HFFc6 (cell line): ENCODE measurements around the gene CEP192. TPM values are rescaled to one million over a fixed set of nuclear protein-coding genes. Genes with fewer than 3 reads are reported as not detected.
"Not testable (repeated sequence)": the region's sequence is repeated elsewhere in the genome, so short reads cannot be mapped to it uniquely, and the experiment has no call there.

Experiments
- DNase-seq: peaks from one replicate; pipeline ENCODE4 v3.0.0-alpha.2; 2018
- H3K27ac Mint-ChIP-seq: 2 replicates; pipeline ENCODE4 v1.8.0; 2020; ENCODE audit warnings: mild to moderate bottlenecking, mixed read lengths
- H3K27me3 Mint-ChIP-seq: 2 replicates; pipeline ENCODE4 v1.8.0; 2021; ENCODE audit warnings: mild to moderate bottlenecking, moderate library complexity, mixed read lengths; ENCODE audit not compliant: insufficient read depth
- H3K36me3 Mint-ChIP-seq: 2 replicates; pipeline ENCODE4 v1.8.0; 2021; ENCODE audit warnings: low read depth, mixed read lengths
- H3K4me1 Mint-ChIP-seq: 2 replicates; pipeline ENCODE4 v1.8.0; 2020; ENCODE audit warnings: low read depth, mixed read lengths
- H3K4me3 Mint-ChIP-seq: 2 replicates; pipeline ENCODE4 v1.8.0; 2020; ENCODE audit warnings: mild to moderate bottlenecking, moderate library complexity, mixed read lengths
- H3K9me3 Mint-ChIP-seq: 2 replicates; pipeline ENCODE4 v1.8.0; 2020; ENCODE audit warnings: mild to moderate bottlenecking, mixed read lengths
- total RNA-seq, 6 experiments: library from RNA; stranded (reverse); fragmentation: NEBNext Ultra II Directional; extraction: Animal tissue kit (Norgen Biotek cat#: 25700); gene quantifications; 2 replicates in 1 of 6; 3 replicates in 5 of 6; pipeline ENCODE4 v1.2.3, GENCODE V29; 2021
- TF ChIP-seq, protein P1 (sequence below): fragments of 200-600 bp; sonication (generic); IDR thresholded peaks from 2 replicates; pipeline ENCODE4 v1.5.0; 2021; ENCODE audit warnings: antibody characterized with exemption, mild to moderate bottlenecking

Gene CEP192
- total RNA-seq, 6 experiments from 2014 or later, result 15.1 to 21.0 (median 18.4) TPM

DNA sequence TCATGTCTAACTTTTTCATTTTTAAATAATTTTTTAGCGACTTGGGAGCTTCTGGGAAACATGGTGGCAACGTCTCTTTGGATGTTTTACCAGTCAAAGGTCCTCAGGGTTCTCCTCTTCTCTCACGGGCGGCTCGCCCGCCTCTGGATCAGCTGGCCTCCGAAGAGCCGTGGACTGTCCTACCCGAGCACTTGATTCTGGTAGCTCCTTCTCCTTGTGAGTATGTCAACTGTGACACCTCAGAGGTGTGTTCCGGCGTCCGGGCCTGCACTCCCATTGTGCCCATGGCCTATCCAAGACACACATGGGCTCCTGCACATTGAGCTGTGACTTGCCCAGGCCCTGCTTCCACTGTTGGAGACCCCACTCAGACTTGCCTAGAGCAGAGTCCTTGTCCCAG lies 104.3 kb downstream of the CEP192 start:
- H3K36me3 Mint-ChIP-seq, result peaks cover 45% of the 10 kb centered on the region
- no peak for DNase-seq
- H3K4me3 Mint-ChIP-seq, result no peak overlapping the region
- H3K4me1 Mint-ChIP-seq, result no peaks in the 10 kb centered on the region
- no peaks in the 10 kb centered on the region for H3K27me3 Mint-ChIP-seq
- TF ChIP-seq, protein P1, sequence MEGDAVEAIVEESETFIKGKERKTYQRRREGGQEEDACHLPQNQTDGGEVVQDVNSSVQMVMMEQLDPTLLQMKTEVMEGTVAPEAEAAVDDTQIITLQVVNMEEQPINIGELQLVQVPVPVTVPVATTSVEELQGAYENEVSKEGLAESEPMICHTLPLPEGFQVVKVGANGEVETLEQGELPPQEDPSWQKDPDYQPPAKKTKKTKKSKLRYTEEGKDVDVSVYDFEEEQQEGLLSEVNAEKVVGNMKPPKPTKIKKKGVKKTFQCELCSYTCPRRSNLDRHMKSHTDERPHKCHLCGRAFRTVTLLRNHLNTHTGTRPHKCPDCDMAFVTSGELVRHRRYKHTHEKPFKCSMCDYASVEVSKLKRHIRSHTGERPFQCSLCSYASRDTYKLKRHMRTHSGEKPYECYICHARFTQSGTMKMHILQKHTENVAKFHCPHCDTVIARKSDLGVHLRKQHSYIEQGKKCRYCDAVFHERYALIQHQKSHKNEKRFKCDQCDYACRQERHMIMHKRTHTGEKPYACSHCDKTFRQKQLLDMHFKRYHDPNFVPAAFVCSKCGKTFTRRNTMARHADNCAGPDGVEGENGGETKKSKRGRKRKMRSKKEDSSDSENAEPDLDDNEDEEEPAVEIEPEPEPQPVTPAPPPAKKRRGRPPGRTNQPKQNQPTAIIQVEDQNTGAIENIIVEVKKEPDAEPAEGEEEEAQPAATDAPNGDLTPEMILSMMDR, result no peak
- H3K9me3 Mint-ChIP-seq, result no peaks in the 10 kb centered on the region
- H3K27ac Mint-ChIP-seq, result no peak overlapping the region

DNA sequence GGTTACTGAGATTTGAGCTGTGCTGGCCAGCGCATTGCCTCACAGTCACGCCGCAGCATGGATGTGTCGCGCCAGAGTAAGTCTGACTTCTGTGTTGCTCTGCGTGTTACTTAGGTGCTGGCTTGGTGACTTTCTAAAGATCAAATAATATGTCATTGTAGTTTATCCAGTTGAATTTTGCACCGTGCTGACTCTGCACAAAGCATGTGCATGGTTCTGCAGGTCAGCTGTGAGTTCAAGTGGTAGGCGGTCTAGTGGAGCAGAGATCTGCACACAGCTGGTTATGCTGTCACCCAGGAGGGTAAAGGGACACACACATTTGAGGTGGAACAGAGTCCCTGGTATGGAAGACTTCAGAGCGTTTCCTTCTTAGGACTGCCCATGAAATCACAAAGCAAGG lies 105.1 kb downstream of the CEP192 start:
- Mint-ChIP-seq H3K4me3 (no peak overlapping the region), H3K4me1 (no peaks in the 10 kb centered on the region), H3K36me3 (peaks cover 41% of the 10 kb centered on the region), H3K9me3 (no peaks in the 10 kb centered on the region), H3K27ac (no peak overlapping the region), H3K27me3 (no peaks in the 10 kb centered on the region; the same call in 1 of the 2 replicates)
- DNase-seq, result no peak
- TF ChIP-seq, protein P1, result no peak

DNA sequence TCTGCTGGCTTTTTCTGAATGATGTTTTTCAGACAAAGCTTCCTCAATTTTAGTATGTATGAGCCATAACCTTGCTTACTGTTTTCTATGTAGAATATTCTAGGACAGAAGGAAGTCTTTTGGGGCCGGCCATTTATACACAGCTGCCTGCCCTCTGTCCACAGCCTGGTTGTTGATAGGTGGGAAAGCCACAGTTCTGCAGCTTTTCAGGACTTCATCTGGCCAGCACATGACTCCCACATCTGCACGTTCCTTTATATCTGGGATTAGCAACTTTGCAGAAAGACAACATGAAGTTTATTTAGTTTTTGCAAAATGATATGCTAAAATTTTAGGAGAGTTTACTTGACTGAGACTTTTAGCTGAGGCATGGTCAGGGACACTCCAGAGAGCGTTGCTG lies 105.6 kb downstream of the CEP192 start:
- Mint-ChIP-seq H3K27me3 (no peaks in the 10 kb centered on the region; the same call in 1 of the 2 replicates), H3K4me3 (no peak overlapping the region), H3K27ac (no peak overlapping the region), H3K36me3 (peaks cover 41% of the 10 kb centered on the region), H3K9me3 (no peaks in the 10 kb centered on the region), H3K4me1 (no peaks in the 10 kb centered on the region)
- TF ChIP-seq, protein P1, result no peak
- DNase-seq, result no peak

DNA sequence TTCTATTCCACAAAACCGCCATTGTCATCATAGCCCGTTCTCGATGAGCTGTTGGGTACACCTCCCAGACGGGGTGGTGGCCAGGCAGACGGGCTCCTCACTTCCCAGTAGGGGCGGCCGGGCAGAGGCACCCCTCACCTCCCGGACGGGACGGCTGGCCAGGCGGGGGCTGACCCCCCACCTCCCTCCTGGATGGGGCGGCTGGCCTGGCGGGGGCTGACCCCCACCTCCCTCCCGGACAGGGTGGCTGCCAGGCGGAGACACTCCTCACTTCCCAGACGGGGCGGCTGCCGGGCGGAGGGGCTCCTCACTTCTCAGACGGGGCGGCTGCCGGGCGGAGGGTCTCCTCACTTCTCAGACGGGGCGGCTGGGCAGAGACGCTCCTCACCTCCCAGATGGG lies 106.9 kb downstream of the CEP192 start:
- H3K9me3 Mint-ChIP-seq, H3K4me3 Mint-ChIP-seq, H3K27ac Mint-ChIP-seq, H3K27me3 Mint-ChIP-seq, H3K4me1 Mint-ChIP-seq, DNase-seq: not testable (repeated sequence)
- peaks cover 52% of the 10 kb centered on the region for H3K36me3 Mint-ChIP-seq

DNA sequence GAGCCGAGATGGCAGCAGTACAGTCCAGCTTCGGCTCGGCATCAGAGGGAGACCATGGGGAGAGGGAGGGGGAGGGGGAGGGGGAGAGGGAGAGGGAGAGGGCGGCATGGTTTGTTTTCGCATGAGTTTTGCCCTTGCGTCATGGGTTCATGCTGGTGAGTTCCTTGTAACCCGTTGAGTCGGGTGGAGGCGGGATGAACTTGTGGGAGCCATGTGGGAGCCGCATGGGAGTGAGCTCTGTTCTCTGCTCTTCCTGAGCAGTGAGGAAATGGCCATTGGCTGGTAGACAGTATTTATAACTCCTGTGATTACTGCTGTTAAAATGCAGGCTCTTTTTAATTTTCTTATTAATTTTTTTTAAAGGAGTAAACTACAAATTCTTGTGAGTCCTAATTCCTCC lies 108.0 kb downstream of the CEP192 start:
- Mint-ChIP-seq H3K36me3 (peaks cover 48% of the 10 kb centered on the region), H3K27me3 (no peaks in the 10 kb centered on the region; the same call in 1 of the 2 replicates), H3K9me3 (no peaks in the 10 kb centered on the region), H3K4me1 (no peaks in the 10 kb centered on the region), H3K27ac (no peak overlapping the region), H3K4me3 (no peak overlapping the region)
- TF ChIP-seq, protein P1, result no peak
- no peak for DNase-seq

DNA sequence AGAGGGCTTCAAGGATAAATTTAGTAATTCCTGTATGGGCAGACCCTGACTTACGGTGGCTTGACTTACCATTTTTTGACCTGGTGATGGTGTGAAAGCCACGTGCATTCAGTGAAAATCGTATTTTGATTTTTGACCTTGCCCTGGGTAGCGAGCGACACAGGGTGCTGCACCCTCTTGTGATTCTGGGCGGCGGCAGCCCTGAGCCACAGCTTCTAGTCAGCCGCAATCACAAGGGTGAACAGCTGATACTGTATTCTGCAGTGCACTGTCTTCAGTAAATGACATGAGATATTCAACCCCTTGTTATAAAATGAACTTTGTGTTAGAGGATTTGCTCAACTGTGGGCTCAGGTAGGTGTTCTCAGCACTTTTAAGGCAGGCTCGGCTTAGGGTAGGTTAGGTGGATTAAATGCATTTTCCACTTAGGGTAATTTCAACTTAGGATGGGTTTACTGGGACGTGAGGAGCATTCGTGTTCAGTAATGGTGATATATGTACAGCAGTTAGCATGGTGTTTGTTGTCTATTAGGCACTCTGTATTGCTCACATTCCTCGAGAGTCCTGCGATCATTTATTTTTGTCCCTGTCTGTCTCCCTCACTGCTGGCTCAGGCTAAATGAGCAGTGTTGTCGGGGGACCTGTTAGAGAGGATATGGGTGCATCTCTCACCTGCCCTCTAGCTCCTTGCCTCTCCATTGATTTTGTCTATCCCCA lies 109.9 kb downstream of the CEP192 start:
- Mint-ChIP-seq H3K9me3 (no peaks in the 10 kb centered on the region), H3K27ac (no peak overlapping the region), H3K27me3 (no peaks in the 10 kb centered on the region; the same call in 1 of the 2 replicates), H3K4me3 (no peak overlapping the region), H3K4me1 (no peaks in the 10 kb centered on the region), H3K36me3 (peaks cover 54% of the 10 kb centered on the region)
- no peak for DNase-seq
- TF ChIP-seq, protein P1, result no peak
